GM20000 (cell line): ENCODE data around the gene BBOX1.

ENCODE experiments used
- DNase-seq: peaks from one replicate; pipeline ENCODE4 v3.0.0; 2012; ENCODE audit warnings: low spot score
- CTCF ChIP-seq: IDR thresholded peaks from 2 replicates; pipeline ENCODE4 v1.5.1; 2012; ENCODE audit warnings: mild to moderate bottlenecking, control low read depth; ENCODE audit errors: extremely low read depth, missing control alignments

Gene BBOX1

GRCh38 chr11:27018902-27019529, 21.6 kb upstream of the BBOX1 start:
- TF ChIP-seq CTCF: no peak
- no peak for DNase-seq

DNA sequence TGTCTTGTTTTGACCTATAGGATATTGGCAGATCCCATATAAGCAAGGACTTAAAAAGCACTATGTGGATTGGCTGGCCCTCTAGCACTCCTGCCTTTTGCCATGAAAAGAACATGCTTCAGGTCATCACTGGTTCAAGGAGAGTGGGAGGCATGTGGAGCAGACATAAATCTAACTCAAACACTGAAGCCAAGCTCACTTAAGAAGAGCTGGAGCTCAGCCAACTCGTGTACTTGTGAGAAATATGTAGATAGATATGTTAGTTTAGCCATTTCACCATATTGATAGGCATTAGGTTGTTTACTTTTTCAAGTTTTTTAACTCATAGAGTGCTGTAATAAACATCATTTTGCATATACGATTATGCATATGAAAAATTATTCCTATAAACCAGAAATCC, 19.9 kb upstream of the BBOX1 start:
- no peak for TF ChIP-seq CTCF
- DNase-seq: no peak

DNA sequence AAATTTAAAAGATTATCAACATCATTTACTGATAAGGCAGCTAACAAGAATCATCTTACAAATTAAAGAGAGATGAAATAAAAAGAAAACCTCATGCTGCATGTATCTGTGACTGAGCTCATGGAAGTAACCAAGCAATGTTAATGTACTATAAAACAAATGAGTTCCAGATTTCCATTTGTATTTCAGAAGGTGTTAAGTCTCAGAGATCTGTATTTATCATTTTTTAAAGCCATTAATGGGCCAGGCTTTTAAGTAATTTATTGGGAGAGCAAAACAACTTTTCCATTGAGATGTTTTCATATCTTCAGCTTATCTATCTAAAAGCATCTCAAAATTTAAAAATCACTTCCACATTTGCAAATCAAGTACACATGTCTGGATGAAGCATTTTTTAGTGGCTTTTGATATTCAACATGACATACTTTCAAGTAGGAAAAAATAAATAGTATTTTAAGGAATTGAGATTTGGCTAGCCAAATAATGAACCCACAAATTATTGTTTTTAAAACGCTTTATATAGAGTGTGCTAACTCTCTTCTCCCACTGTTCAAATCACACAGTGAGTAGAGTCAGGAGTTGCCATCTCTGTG, 17.9 kb upstream of the BBOX1 start:
- no peak for TF ChIP-seq CTCF
- no peak for DNase-seq

GRCh38 chr11:27024865-27025264, 15.8 kb upstream of the BBOX1 start:
- no peak for DNase-seq
- no peak for TF ChIP-seq CTCF

GRCh38 chr11:27025312-27025955, 15.2 kb upstream of the BBOX1 start:
- no peak for TF ChIP-seq CTCF
- DNase-seq: no peak

DNA sequence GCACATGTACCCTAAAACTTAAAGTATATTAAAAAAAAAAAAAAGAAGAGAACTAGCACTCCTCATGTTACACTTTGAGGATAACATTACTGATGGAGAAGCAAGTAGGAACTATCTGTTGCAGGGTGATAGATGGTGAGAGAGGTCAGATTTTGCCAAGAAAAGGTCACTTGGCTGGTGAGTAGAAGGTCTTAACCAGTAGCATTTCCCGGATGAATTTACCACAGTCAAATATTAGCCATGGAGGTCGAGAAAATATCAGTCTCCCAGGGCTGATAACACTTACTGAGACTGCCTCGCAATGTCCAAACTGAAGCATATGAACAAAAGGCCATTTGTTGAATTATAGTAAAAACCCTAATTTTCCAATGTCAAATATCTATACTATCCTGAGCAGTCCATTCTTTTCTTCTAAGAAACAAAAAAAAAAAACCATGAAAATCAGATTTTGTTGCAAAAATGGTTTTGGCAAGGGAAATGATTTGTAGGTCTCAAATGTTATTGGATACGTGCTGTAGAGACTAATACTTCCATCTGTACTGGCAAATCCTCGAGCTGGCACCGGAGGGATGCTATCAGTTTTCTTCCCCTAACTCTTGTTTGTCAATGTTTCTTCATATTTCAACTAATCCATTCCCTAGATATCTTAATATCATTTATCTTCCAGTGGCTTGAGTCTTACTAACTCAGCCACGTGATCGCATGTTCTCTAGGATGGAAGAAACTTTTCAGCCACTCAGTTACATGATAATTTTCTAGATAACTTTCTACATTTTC, 14.5 kb upstream of the BBOX1 start:
- no peak for TF ChIP-seq CTCF
- no peak for DNase-seq

- no peak for TF ChIP-seq CTCF
- no peak for DNase-seq
Observed at GRCh38 chr11:27028561-27028965, 12.1 kb upstream of the BBOX1 start.
